ENCODE data around the gene SARS1.
"Not testable (repeated sequence)": the region's sequence is repeated elsewhere in the genome, so short reads cannot be mapped to it uniquely, and the experiment has no call there.

Gene SARS1

DNA sequence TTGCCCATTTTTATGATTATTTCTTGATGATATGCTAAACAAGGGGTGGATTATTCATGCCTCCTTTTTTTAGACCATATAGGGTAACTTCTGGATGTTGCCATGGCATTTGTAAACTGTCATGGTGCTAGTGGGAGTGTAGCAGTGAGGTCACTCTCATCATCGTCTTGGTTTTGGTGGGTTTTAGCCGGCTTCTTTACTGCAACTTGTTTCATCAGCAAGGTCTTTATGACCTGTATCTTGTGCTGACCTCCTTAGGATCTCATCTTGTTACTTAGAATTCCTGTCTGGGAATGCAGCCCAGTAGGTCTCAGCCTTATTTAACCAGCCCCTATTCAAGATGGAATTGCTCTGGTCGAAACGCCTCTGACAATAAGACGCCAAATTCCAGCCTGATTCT is 73.0 kb downstream of the SARS1 start:
- H3K4me1 ChIP-seq (ENCODE audit: insufficient read depth, low read length): peaks cover 16% of the 10 kb centered on the region
- H3K9ac ChIP-seq (ENCODE audit: low read depth, low read length); H3K36me3 ChIP-seq (ENCODE audit: insufficient read depth, low read length); H3K9me3 ChIP-seq (ENCODE audit: control insufficient read depth, insufficient read depth, low read length): not testable (repeated sequence)

All from ES-I3 (cell line).